OCI-LY7 (cell line): Measurements from ENCODE around the gene SLC13A1.

Experiments used
- CTCF ChIP-seq: fragments of 200-600 bp; sonication (generic); conservative IDR thresholded peaks from 2 replicates; pipeline ENCODE4 v1.5.1; 2014; ENCODE audit warnings: mild to moderate bottlenecking, antibody characterized with exemption, low read length, moderate library complexity, mixed read lengths
- EZH2phosphoT487 ChIP-seq: fragments of 200-600 bp; sonication (generic); IDR thresholded peaks from 2 replicates; pipeline ENCODE4 v1.6.1; 2018; ENCODE audit warnings: low read depth, borderline replicate concordance, mild to moderate bottlenecking, mixed run types, antibody characterized with exemption, low read length, moderate library complexity, mixed read lengths

GRCh38 chr7:123242467-123243092, 42.8 kb upstream of the SLC13A1 start:
- TF ChIP-seq CTCF = no peak
- no peak for TF ChIP-seq EZH2phosphoT487
